Naive thymus-derived CD4-positive, alpha-beta T cell (primary cell): ENCODE measurements around the gene YKT6. TPM values are rescaled to one million over a fixed set of nuclear protein-coding genes. Genes with fewer than 3 reads are reported as not detected.

Experiments
- ATAC-seq: fragments of 150-1000 bp; cut with Tn5 transposase; 2 replicates; pipeline ENCODE4 v1.10.0; 2021; ENCODE audit warnings: mild to moderate bottlenecking, moderate library complexity
- CTCF ChIA-PET: fragments of 350-600 bp; sonication (Branson Sonifier 250); formaldehyde crosslinking; loops from one replicate; lab custom pipeline; 2021; ENCODE audit warnings: antibody characterized with exemption; lab: Charles Lee
- POLR2A ChIA-PET: fragments of 350-600 bp; sonication (Branson Sonifier 250); formaldehyde crosslinking; loops from one replicate; lab custom pipeline; 2021; ENCODE audit warnings: antibody characterized with exemption, inconsistent platforms; lab: Charles Lee
- DNase-seq, 9 donors: peaks; one replicate each; pipeline versions ENCODE4 v3.0.0 to v3.0.0-alpha.2; 2020 to 2022; ENCODE audit warnings: mixed read lengths in 1 of 9
- H3K27ac ChIP-seq: one replicate; pipeline ENCODE4 v1.7.0; 2013; ENCODE audit warnings: mild to moderate bottlenecking, low read depth, low read length, moderate library complexity
- H3K27me3 ChIP-seq, 2 donors: one replicate each; pipeline ENCODE4 v1.7.0; 2013; ENCODE audit warnings: low read length in 2 of 2, mild to moderate bottlenecking in 2 of 2, moderate library complexity in 2 of 2; ENCODE audit not compliant: control insufficient read depth in 2 of 2, insufficient read depth in 2 of 2
- H3K36me3 ChIP-seq, 3 experiments: 1 replicate in 2 of 3; 2 replicates in 1 of 3; pipeline ENCODE4 v1.7.0; 2013; ENCODE audit warnings: low read length in 3 of 3, mild to moderate bottlenecking in 3 of 3, moderate library complexity in 1 of 3; ENCODE audit not compliant: insufficient read depth in 3 of 3, control insufficient read depth in 2 of 3
- H3K4me1 ChIP-seq, 2 donors: one replicate each; pipeline ENCODE4 v1.7.0; 2013; ENCODE audit warnings: low read length in 2 of 2, mild to moderate bottlenecking in 2 of 2, moderate library complexity in 1 of 2; ENCODE audit not compliant: control insufficient read depth in 2 of 2, insufficient read depth in 2 of 2
- H3K4me3 ChIP-seq: 2 replicates; pipeline ENCODE4 v1.7.0; 2013; ENCODE audit warnings: mild to moderate bottlenecking, low read length
- H3K9me3 ChIP-seq, 3 experiments: 1 replicate in 2 of 3; 2 replicates in 1 of 3; pipeline ENCODE4 v1.7.0; 2013; ENCODE audit warnings: low read length in 3 of 3; ENCODE audit not compliant: control insufficient read depth in 2 of 3
- H3K27ac Mint-ChIP-seq, 9 donors: one replicate each; pipeline ENCODE4 v1.8.0; 2020 to 2022; ENCODE audit warnings: mixed read lengths in 9 of 9, mild to moderate bottlenecking in 8 of 9, moderate library complexity in 5 of 9, inconsistent platforms in 2 of 9
- H3K27me3 Mint-ChIP-seq, 5 donors: one replicate each; pipeline ENCODE4 v1.8.0; 2021 to 2022; ENCODE audit warnings: mixed read lengths in 5 of 5, mild to moderate bottlenecking in 1 of 5
- H3K36me3 Mint-ChIP-seq, 5 donors: one replicate each; pipeline ENCODE4 v1.8.0; 2020 to 2022; ENCODE audit warnings: mixed read lengths in 5 of 5, mild to moderate bottlenecking in 3 of 5, inconsistent platforms in 1 of 5
- H3K4me1 Mint-ChIP-seq, 7 donors: one replicate each; pipeline ENCODE4 v1.8.0; 2020 to 2022; ENCODE audit warnings: mixed read lengths in 7 of 7, mild to moderate bottlenecking in 3 of 7, inconsistent platforms in 1 of 7
- H3K4me3 Mint-ChIP-seq, 10 donors: one replicate each; pipeline ENCODE4 v1.8.0; 2020 to 2022; ENCODE audit warnings: mild to moderate bottlenecking in 10 of 10, mixed read lengths in 10 of 10, moderate library complexity in 6 of 10, inconsistent platforms in 2 of 10
- H3K9me3 Mint-ChIP-seq, 11 donors: one replicate each; pipeline ENCODE4 v1.8.0; 2020 to 2022; ENCODE audit warnings: mixed read lengths in 11 of 11, mild to moderate bottlenecking in 4 of 11, inconsistent platforms in 1 of 11, moderate library complexity in 1 of 11
- intact Hi-C, 2 donors: fragments of 100-400 bp; cut with micrococcal nuclease; formaldehyde crosslinking; loops; one replicate each; pipeline ENCODE4 v1.15.1; 2023
- polyA plus RNA-seq, 2 donors: library from polyadenylated mRNA; unstranded; fragments of 300-500 nt; fragmentation: Illumina TruSeq; gene quantifications; one replicate each; pipeline ENCODE4 v1.2.3, GENCODE V29; 2021
- total RNA-seq, 6 experiments: library from RNA in 5 of 6; stranded (reverse) in 5 of 6; gene quantifications; 1 replicate in 5 of 6; 2 replicates in 1 of 6; pipeline ENCODE4 v1.2.3 and lab custom pipeline; 2021 to 2026

YKT6 gene
- total and polyA plus RNA-seq, 7 experiments from 2014 or later, result 32.6 to 80.9 (median 59.9) TPM

DNA sequence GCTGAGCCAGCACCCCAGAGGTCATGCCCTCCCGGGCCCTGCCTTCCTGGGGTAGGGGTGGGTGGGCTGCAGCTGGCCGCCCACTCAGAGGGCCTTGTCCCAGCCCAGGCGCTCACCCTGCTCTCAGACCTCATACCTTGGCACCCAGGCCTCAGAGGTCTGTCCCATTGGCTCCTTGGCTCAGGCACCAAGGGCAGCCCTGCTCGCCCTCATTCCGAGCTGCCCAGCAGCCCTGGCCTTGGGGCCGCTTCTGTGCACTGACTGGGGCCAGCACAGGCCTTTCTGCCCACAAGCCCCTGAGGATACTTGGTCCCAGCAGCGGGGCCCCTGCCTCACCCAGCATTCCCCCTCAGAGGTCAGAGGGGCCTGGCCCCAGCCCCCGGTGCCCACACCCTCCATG lies 34.3 kb downstream of the YKT6 start:
- ChIA-PET POLR2A (no interaction called here), CTCF (no interaction called here)
- Histone ChIP-seq H3K4me1 (no peaks in the 10 kb centered on the region), H3K9me3 (no peaks in the 10 kb centered on the region), H3K36me3 (no peaks in the 10 kb centered on the region), H3K27me3 (no peaks in the 10 kb centered on the region), H3K27ac (no peak overlapping the region), H3K4me3 (no peak overlapping the region)
- intact Hi-C loops, result no loop called here
- Mint-ChIP-seq H3K4me3 (no peak overlapping the region), H3K4me1 (no peaks in the 10 kb centered on the region), H3K27me3 (peaks cover 0 to 3% (median 0%) of the 10 kb centered on the region in 5 donors), H3K27ac (no peak overlapping the region), H3K9me3 (peaks cover 0 to 1% (median 0%) of the 10 kb centered on the region in 11 donors), H3K36me3 (no peaks in the 10 kb centered on the region)
- ATAC-seq (no peak), DNase-seq (no peak)

DNA sequence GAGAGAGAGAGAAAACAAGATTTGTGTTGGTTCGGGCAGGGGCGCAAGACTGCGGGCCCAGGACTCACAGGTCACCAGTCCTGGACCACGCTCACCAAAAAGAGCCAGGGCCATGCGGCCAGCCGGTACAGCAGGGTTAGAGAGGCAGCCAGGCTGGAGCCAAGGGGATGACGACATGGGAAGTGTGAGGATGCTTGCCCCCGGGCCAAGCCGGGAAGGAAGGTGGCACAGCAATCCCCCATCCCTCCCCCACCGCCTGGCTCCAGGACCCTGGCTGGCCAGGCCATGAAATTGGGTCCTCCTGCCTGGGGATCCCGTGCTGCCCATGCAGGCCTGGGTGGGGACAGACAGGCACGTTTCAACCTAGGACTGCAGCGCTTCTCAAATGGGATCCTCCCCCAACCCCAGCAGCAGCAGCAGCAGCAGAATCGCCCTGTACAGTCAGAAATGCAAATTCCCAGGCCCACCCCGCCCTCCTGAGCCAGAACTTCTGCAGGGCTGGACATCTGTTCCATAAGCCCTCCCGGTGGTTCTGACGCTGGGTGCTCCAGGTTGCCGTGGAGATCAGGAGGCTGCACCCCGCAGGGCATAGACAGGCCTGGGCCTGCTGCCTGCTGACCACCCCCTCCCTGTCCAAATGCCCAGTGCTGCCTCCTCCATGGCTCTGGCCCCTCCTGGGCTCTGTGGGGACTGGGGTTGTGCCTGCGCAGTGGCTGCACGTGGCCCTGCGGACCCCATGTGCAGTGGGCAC lies 35.0 kb downstream of the YKT6 start:
- Histone ChIP-seq H3K27me3 (no peaks in the 10 kb centered on the region), H3K36me3 (no peaks in the 10 kb centered on the region), H3K27ac (no peak overlapping the region), H3K9me3 (no peaks in the 10 kb centered on the region), H3K4me1 (no peaks in the 10 kb centered on the region), H3K4me3 (no peak overlapping the region)
- POLR2A ChIA-PET, result no interaction called here
- Mint-ChIP-seq H3K27ac (no peak overlapping the region), H3K36me3 (no peaks in the 10 kb centered on the region), H3K9me3 (peaks cover 0 to 1% (median 0%) of the 10 kb centered on the region in 11 donors), H3K4me3 (no peak overlapping the region), H3K27me3 (peaks cover 0 to 3% (median 0%) of the 10 kb centered on the region in 5 donors), H3K4me1 (peaks cover 0 to under 1% (median 0%) of the 10 kb centered on the region in 7 donors)
- intact Hi-C loops, result no loop called here
- no peak for ATAC-seq
- DNase-seq, result no peak
- CTCF ChIA-PET, result no interaction called here

DNA sequence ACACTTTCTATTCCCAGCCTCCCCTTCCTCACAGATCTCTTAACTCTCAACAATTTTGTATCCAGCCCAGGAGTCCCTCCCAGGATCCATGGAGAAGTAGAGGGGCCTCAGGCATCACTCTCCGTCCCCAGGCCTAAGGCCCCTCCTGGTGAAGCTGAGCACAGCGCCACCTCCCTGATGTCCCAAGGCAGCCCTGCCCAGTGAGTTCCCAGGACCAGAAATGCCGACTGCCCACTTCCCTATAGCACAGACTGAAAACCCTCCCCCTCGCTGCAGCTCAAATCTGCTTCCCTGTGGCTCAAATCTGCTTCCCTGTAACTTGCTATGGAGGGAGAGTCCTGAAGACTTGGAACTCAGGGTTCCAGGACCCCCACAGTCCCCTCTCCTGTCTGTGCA lies 35.6 kb downstream of the YKT6 start:
- H3K4me3 Mint-ChIP-seq, result no peak overlapping the region
- ChIA-PET CTCF (no interaction called here), POLR2A (no interaction called here)
- peaks cover 0 to 1% (median 0%) of the 10 kb centered on the region in 11 donors for H3K9me3 Mint-ChIP-seq
- Histone ChIP-seq H3K4me1 (no peaks in the 10 kb centered on the region), H3K9me3 (no peaks in the 10 kb centered on the region), H3K27me3 (no peaks in the 10 kb centered on the region), H3K4me3 (no peak overlapping the region), H3K27ac (no peak overlapping the region), H3K36me3 (no peaks in the 10 kb centered on the region)
- no peak overlapping the region for H3K27ac Mint-ChIP-seq
- ATAC-seq (no peak), DNase-seq (no peak)
- intact Hi-C loops, result no loop called here
- peaks cover 0 to 4% (median 0%) of the 10 kb centered on the region in 7 donors for H3K4me1 Mint-ChIP-seq
- H3K36me3 Mint-ChIP-seq, result no peaks in the 10 kb centered on the region
- H3K27me3 Mint-ChIP-seq, result peaks cover 0 to 3% (median 0%) of the 10 kb centered on the region in 5 donors

DNA sequence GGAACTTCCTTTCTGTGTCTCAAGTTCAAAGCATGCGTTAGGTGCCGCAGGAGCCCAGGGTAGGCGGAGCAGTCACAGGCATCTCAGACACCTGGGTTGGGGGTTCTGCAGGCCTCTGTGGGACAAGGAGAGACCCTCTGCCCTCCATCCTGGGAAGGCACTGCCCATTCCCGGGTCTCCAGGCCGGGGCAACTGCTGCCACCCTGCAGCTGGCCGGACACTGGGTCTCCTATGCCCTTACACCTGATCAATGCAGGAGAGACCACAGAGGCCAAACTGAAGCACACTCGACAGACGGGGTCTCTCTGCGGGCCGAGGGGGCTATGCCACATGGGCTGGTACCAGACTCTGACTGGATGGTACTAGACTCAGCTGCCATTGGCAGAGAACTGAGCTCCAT lies 36.9 kb downstream of the YKT6 start:
- Mint-ChIP-seq H3K27me3 (peaks cover 0 to 3% (median 0%) of the 10 kb centered on the region in 5 donors), H3K27ac (no peak overlapping the region), H3K4me3 (no peak overlapping the region), H3K36me3 (no peaks in the 10 kb centered on the region), H3K4me1 (peaks cover 0 to 4% (median 0%) of the 10 kb centered on the region in 7 donors), H3K9me3 (peaks cover 0 to under 1% (median 0%) of the 10 kb centered on the region in 11 donors)
- DNase-seq (no peak), ATAC-seq (no peak)
- Histone ChIP-seq H3K4me3 (no peak overlapping the region), H3K36me3 (no peaks in the 10 kb centered on the region), H3K27me3 (no peaks in the 10 kb centered on the region), H3K4me1 (no peaks in the 10 kb centered on the region), H3K9me3 (no peaks in the 10 kb centered on the region), H3K27ac (no peak overlapping the region)
- CTCF ChIA-PET, result no interaction called here
- intact Hi-C loops, result no loop called here
- POLR2A ChIA-PET, result no interaction called here

DNA sequence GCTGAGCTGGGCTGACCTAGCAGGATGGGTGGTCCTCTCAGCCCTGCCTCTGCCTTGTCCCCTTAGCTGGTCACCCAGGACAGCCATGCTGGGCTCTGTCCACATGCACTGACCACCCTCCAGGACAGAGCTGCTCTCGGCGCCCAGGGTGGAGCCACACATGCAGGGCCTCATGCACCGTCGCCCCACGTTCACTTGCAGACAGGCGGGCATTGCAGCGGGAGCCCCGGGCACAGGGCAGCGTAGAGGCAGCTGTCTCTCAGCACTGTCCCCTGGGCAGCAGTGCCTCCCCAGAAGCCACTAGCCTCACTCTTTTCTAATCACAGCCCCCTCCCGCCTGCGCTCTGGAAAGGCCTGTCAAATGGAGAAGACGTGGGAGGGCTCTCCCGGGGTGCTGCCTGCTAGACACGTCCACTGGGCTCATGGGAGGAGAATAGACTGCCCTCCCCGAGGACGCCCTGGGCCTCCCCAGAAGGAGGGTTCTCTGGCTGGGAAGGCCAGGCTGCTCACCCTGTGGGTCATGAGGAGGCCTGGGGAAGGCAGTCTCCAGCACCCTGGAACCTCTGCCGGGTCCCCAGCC lies 37.4 kb downstream of the YKT6 start:
- Mint-ChIP-seq H3K4me3 (no peak overlapping the region), H3K4me1 (peaks cover 0 to 4% (median 0%) of the 10 kb centered on the region in 7 donors), H3K27me3 (peaks cover 0 to 3% (median 0%) of the 10 kb centered on the region in 5 donors), H3K9me3 (no peaks in the 10 kb centered on the region), H3K36me3 (no peaks in the 10 kb centered on the region), H3K27ac (no peak overlapping the region)
- POLR2A ChIA-PET, result no interaction called here
- intact Hi-C loops, result no loop called here
- DNase-seq (no peak), ATAC-seq (no peak)
- Histone ChIP-seq H3K9me3 (no peaks in the 10 kb centered on the region), H3K27me3 (no peaks in the 10 kb centered on the region), H3K4me1 (no peaks in the 10 kb centered on the region), H3K36me3 (no peaks in the 10 kb centered on the region), H3K27ac (no peak overlapping the region), H3K4me3 (no peak overlapping the region)
- CTCF ChIA-PET, result no interaction called here

DNA sequence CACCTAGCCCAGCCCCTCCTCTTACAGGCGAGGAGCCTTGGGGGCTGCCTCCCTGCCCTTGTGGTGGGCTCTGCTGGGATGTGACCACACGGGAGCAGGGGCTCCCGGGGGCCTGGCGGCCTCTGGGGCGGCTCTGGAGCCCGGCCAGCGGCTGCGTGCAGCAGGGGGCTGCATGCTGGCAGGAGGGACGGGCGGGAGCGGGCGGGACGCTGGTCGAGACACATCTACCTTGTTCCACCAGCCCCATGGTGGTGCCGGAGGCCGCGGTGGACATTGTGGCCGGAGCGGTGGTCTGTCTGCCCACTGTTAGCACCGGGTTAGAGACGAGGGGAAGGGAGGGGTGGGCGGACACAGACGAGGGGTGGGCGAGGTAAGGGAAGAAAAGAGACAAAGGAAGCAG lies 38.6 kb downstream of the YKT6 start:
- no peak overlapping the region for H3K27ac Mint-ChIP-seq
- Histone ChIP-seq H3K9me3 (no peaks in the 10 kb centered on the region), H3K36me3 (no peaks in the 10 kb centered on the region), H3K4me1 (no peaks in the 10 kb centered on the region), H3K27me3 (no peaks in the 10 kb centered on the region), H3K4me3 (no peak overlapping the region), H3K27ac (no peak overlapping the region)
- CTCF ChIA-PET, result interaction anchor here (3.5 kb wide), 1 partner anchor 327 kb away, joined by 27 read pairs; no protein-coding TSS in a partner anchor
- no peak overlapping the region for H3K4me3 Mint-ChIP-seq
- intact Hi-C loops, result no loop called here
- H3K4me1 Mint-ChIP-seq, result peaks cover 0 to 4% (median 0%) of the 10 kb centered on the region in 7 donors
- no peaks in the 10 kb centered on the region for H3K9me3 Mint-ChIP-seq
- H3K36me3 Mint-ChIP-seq, result no peaks in the 10 kb centered on the region
- peaks cover 0 to 3% (median 0%) of the 10 kb centered on the region in 5 donors for H3K27me3 Mint-ChIP-seq
- ATAC-seq (no peak), DNase-seq (no peak)
- POLR2A ChIA-PET, result no interaction called here
